ENCODE results near the gene ZNF571.

DNA sequence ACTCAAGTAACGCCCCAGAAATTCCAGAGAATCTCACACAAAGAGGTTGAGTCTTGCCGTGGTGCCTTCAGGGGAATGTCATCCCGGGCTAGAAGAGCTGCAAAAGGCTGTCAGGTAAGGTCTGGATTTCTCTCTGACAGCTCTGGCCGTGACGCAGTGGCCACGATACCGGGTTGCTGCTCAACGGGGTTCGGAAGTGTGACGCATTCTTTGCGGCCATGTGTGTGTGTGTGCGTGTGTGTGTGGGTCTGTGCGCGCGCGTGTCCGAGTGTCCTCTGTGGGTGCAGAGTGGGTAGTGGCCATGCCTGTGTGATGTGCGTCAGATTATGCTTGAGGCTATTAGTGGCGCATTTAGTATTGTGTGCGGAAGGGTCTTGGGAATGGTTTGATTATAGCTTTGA lies 390 bp upstream of the ZNF571 start:
- TF ChIP-seq, protein P1, sequence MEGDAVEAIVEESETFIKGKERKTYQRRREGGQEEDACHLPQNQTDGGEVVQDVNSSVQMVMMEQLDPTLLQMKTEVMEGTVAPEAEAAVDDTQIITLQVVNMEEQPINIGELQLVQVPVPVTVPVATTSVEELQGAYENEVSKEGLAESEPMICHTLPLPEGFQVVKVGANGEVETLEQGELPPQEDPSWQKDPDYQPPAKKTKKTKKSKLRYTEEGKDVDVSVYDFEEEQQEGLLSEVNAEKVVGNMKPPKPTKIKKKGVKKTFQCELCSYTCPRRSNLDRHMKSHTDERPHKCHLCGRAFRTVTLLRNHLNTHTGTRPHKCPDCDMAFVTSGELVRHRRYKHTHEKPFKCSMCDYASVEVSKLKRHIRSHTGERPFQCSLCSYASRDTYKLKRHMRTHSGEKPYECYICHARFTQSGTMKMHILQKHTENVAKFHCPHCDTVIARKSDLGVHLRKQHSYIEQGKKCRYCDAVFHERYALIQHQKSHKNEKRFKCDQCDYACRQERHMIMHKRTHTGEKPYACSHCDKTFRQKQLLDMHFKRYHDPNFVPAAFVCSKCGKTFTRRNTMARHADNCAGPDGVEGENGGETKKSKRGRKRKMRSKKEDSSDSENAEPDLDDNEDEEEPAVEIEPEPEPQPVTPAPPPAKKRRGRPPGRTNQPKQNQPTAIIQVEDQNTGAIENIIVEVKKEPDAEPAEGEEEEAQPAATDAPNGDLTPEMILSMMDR (IDR thresholded peaks at IDR 0.05; ENCODE audit: poor library complexity, severe bottlenecking) = no peak
- peak; percentile 79 for TF ChIP-seq EP300 (conservative IDR thresholded peaks at IDR 0.05; ENCODE audit: poor library complexity, severe bottlenecking)
- TF ChIP-seq EZH2 (IDR thresholded peaks at IDR 0.05; ENCODE audit: borderline replicate concordance, insufficient read depth, low read length, poor library complexity, severe bottlenecking) = no peak
- TF ChIP-seq POLR2AphosphoS5 (IDR thresholded peaks at IDR 0.05) = peak; percentile 1
- TF ChIP-seq MXI1 (conservative IDR thresholded peaks at IDR 0.05; ENCODE audit: poor library complexity, severe bottlenecking) = peak; percentile 84
- no peak for TF ChIP-seq SMC3 (conservative IDR thresholded peaks at IDR 0.05; ENCODE audit: poor library complexity)
- TF ChIP-seq TAF1 (IDR thresholded peaks at IDR 0.05; ENCODE audit: low read depth) = peak; percentile 50
- no peak for TF ChIP-seq RAD21 (conservative IDR thresholded peaks at IDR 0.05)

Measured in neural cell (in vitro differentiated cells).